Dedifferentiated amniotic fluid mesenchymal stem cell (primary cell): ENCODE results near the gene MLLT6.

ENCODE experiments used
- DNase-seq: peaks from one replicate; pipeline ENCODE4 v3.0.0-alpha.2; 2016; ENCODE audit errors: extremely low spot score

MLLT6 gene

DNA sequence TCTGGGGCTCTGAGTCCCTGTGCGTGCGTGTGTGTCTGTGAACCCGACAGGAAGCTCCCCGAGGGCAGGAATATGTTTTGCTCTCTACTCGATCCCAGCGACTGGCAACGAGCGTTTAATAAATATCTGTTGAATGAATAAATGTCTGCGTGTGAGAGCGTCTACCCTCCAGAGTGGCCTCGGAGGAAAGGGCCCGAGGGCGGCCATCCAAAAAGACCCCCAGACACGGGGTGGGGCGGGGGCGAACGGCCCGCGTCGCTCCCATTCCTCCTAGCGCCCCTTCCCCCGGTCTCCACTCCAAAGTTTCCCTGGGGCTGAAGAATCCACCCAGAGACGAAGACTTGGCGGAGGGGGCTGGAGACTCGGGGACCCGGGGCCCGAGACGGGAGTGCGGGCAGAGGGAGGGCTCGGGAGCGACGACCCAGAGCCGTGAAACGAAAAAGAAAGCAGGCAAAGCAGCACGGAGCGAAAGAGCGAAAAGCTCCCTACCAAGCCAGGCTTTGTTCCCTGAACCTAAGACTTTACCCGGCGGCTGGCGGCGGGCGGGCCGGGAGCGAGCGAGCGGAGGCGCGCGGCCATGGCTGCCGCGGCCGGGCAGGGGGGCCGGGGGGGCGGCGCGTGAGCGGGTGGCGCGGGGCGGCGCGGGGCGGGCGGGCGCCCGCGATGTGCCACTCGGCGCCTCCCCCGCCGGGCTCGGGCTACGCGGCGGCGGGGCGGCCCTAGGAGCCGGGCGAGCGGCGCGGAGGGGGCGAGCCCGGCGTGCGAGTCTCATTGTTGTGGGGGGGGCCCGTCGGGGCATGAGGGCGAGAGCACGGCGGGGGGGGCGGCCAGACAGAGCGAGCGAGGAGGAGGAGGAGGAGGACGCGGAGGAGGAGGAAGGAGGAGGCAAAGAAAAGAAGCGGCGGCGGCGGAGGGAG, at the start of gene MLLT6:
TSS of gene MLLT6 (plus strand) at position 668 of the 917 bp plus-strand sequence. CDS start 360 bp downstream, outside the sequence.
- peak; percentile 58 for DNase-seq

DNA sequence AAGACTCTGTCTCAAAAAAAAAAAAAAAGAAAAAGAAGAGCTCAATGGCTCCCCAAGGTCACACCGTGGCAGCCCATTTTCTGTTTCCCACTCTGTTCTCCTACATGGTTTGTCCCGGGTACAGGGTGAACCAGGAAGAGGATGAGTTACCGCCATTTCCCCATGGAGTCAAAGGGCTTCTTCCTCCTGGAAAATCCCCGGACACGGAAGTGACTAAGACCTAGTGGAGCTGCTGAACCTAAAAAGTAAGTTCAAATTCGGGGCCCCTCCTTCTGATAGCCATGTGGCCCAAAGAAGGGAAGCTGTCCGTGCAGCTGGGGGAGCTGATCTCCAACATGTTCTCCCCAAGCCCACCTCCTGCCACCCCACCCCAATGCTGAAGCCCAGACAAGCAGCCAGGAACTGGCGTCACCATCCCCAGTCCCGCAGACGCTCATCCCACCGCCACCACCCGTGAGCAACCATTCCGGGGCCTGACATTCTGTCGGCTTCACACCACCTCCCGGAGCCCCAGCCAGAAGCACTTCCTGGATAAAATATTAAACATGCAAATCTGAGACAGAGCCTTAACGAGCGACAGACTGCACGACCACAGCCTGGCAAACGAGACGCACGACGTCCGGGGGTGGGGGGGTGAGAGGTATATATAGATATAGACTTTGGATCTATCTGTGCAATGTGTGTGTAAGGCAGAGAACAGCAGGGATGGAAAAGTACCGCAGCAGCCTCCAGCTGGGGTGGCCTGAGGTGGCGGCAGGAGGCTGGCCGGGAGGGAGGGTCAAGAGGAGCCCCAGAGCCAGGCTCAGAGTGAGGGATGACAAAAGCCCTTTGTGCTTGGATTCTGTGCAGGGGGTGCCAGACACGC, 47.9 kb upstream of the MLLT6 start:
- DNase-seq, result no peak

DNA sequence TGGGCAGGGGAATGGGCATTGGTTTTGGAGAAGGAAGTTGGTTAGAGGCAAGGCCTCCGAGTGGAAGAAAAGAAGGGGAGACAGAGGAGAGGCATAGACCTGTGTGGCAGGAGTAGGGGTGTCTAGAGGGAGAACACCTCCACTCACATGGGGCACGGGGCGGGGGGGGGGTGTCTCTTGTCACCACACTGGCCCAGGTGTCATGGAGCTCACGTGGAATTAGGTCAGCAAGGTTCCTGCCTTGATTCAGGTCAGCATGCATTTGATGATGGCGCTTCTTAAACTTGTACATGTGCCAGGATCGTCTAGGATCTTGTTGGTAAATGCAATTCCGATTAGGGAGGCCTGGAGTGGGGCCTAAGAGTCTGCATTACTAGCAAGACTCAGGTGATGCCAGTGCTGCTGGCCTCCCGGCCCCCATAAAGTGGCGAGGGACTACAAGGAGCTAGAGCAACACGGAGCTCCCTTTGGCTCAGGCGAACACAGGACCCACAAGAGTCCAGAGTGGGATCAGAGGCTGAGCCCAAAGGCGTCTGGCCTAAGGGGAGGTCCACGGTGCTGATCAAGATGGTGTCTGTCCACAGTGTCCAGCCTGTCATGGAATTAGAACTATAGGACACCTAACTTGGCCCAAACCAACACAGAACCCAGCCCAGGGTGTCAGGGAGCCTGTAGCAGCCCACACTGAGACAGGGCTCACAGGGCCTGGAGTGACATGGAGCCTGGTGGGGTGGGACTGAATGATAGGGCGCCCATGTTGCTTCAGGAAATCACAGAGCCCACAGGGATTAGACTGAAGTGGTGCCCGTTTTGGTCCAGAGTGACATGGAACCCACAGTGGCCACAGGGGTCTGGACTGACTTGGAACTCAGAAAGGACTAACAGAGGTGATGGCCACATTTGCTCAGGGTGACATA, 47.0 kb upstream of the MLLT6 start:
- DNase-seq, result no peak

DNA sequence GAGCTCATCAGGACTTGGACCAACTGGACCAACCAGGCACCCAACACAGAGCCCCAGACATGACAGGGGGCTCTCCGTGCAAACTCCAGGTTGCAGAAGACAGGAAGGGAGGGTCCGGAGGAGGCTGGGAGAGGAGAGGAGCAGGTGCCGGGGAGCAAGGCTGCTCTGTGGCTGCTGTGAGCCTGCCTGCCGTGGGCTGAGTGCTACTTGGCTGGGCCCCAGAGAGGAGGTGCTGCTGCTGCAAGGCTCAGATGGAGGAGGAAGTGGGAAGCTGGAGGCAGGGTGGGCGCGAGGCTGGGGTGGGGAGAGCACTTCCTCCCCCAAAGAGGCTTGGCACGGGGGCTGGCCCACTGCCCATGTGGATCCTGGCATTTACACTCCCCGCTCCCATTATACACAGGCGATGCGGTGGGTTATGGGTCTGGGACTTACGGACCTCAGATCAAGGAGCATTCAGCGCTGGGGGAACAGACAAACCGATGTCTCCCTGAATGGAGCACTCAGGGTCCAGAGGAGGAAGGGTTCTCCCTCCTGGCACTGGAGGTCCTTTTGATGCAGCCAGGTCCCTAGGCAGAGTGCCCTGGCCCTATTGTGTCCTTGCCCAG, 46.2 kb upstream of the MLLT6 start:
- DNase-seq, result no peak

DNA sequence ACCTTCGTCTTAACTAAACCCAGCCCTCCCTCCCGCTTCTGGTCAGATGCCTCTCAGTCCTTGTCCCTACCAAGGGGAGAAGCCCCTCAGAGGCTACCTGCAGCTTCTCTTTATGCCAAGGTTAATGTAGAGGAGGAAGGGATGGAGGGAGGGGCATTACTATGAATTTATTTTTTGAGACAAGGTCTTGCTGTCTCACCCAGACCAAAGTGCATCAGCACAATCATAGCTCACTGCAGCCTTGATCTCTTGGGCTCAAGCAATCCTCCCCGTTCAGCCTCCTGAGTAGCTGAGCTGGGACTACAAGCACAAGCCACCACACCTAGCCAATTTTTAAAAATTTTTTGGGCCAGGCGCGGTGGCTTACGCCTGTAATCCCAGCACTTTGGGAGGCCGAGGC, 45.7 kb upstream of the MLLT6 start:
- DNase-seq, result no peak

DNA sequence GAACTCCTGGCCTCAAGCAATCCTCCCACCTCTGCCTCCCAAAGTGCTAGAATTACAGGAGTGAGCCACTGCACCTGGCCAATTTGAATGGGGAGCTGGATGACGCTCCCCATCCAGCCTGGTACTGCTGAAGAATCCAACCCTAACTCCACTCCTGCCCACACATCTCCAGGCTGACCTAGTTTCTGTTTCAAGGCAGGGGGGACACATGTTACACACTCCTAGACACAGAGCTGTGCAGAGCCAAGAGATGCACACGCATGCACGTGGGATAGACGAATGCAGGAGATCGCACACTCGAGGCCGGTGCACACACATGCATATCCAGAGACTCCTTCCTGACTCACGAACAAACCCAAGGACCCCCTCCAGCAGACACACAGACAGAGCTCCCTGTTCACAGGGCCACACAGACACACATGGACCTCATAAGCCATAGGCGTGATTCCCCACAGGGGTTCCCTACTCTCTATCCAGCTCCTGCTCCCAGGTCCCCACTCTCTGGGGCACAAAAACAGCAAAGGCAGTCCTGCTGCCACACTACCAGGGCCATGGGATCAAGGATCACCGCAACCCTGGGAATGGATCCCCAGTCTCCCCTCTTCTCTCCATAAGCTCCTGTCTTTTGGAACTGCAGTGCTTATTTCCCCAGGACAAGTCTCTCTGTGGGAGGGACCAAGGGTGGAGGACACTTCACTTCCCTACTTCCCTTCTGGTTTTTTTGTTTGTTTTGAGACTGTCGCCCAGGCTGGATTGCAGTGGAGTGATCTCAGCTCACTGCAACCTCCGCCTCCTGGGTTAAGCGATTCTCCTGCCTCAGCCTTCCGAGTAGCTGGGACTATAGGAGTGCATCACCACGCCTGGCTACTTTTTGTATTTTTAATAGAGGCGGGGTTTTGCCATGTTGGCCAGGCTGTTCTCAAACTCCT, 44.7 kb upstream of the MLLT6 start:
- DNase-seq, result no peak

DNA sequence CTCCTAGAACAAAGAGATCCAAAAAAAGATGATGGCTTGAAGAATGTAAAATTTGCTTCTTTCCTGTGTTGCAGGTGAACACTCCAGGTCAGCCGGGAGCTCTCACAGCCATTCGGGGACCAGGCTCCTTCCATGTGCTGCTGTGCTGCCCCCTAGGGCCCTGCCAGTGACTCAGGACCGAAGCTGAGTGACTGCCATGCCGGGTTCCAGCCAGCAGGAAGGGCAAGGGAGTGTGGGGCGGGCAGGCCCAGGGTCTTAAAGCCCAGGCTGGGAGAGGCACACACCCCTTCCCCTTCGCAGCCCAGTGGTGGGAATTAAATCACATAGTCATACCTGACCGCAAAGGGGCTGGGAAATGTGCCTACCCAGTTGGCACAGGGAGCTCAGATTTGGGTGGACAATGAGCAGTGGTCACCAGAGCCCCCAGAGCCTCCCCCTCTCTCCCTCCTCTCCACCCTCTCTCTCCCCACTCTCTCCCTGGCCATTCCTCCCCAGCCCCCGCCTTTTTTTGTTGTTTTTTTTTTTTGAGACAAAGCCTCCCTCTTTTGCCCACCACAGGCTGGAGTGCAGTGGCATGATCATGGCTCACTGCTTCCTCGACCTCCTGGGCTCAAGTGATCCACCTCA, 41.8 kb upstream of the MLLT6 start:
- no peak for DNase-seq

DNA sequence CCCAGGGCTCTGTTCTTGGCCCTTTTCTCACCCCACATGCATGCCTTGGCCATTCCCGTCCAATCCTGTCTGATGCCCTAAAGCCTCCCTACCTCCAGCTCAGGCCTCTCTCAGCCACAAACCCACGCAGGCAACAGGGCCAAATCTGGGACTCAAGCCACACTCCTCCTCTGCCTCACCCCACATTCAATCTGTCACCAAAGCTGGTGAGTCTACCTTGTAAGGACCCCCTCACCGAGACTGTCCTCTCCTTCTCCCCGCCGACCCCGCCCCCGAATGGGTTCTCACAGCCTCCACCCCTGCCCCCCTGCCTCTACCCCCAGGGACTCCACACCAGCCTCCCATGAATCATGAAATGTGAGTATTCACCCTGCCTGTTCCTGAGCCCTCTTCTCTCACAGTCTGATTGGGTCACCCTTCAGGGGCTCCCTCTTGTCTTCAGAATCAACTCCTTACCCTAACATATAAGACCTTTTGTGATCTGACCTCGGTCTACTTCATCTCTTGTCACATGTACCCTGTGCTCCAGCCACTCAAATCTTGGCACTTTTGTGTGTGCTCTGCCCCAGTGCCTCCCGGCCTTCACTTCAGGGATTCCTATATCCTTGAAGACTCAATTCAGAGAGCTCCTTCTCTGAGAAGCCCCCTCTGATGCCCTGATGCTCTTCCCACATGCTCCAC, 41.0 kb upstream of the MLLT6 start:
- no peak for DNase-seq

DNA sequence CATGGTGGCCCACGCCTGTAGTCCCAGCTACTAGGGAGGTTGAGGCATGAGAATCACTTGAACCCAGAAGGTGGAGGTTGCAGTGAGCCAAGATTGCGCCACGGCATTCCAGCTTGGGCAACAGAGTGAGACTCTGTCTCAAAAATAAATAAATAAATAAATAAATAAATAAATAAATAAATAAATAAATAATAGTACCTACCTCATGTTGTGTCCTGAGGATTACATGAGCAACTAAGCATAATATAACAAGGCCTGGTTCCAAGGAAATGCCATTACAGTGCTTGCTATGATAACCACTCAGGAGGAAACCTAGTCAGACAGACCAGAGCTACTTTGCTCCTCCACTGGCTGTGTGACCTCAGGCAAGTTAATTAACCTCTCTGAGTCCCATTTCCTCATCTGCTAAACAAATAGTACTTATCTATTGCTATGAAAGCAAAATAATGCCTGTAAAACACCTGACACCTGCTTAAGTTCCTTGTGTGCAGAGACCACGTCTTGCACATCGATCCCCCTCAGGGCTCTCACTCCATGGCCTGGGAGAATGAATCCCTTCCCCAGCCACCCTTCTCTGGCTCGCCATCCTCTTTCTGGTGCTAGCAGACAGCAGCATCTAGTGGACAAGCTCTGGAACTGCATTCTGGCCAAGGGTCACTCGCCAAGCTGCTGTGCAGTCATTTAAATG, 37.8 kb upstream of the MLLT6 start:
- DNase-seq, result peak; percentile 58

DNA sequence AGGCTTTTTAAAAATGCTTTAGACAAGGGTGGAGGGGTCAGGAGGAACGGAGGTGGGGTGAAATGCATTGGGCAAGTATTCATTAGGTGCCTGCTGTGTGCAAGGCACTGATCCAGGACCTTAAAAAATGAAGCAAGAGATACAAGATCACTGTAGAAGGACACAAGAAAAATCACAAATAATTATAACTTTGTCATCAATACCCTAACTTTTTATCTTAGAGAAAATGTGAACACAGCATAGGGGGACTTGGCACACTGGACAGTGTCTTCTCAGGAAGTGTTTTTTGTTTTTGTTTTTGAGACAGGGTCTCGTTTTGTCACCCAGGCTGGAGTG, 37.3 kb upstream of the MLLT6 start:
- DNase-seq, result no peak

DNA sequence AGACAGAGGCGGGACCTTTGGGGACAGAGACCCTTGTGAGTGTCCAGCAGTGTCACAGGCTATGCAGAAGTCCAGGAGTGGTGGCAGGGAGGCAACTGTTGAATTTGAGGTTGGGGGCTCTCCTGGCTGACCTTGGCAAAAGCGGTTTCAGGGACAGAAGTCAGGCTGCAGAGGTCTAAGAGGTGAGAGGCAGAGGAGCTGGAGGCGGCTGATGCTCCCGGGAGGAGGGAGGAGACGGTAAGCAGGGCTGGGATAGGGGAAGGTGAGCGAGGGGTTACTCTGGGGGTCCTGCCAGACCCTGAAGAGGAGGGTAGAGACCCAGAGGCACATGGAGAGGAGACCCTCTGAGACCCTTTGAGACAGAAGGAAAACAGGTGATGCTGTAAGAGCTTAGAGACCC, 35.6 kb upstream of the MLLT6 start:
- DNase-seq, result no peak

DNA sequence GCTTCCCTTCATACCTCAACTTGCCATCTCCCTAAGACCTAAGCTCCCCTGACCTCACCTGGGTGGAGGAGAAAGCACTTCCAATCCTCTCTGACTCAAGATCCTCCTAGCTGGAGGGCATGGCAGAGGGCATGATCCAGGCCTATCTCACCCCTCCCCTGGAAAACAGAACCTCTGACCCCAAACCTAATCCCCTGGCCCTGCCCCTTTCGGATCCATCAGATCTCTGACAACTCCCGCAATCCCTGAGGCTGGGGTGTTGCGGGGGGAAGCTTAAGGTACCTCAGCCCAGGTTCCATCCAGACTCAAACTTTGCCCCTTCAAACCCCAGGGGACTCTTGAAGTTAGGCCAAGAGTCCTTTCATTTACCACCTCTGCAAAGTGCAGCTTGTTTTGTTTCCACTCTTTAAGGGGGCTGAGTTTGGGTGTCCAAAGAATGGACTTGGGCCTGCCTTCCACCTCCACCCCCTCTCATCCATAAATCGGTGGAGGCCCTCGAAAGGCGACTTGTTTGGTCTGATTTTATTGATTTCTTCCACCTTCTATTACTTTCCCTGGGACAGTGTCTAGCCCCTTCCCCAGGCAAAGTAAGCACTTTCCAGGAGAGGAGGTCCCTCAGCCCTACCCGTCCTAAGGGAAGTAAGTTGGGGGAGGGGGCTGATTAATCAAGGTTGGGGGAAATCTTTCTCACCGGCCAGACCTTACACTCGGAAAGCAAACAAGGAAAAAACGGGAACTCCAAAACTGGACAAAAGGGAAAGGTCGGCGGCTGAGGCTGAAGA, 32.9 kb upstream of the MLLT6 start:
- no peak for DNase-seq

DNA sequence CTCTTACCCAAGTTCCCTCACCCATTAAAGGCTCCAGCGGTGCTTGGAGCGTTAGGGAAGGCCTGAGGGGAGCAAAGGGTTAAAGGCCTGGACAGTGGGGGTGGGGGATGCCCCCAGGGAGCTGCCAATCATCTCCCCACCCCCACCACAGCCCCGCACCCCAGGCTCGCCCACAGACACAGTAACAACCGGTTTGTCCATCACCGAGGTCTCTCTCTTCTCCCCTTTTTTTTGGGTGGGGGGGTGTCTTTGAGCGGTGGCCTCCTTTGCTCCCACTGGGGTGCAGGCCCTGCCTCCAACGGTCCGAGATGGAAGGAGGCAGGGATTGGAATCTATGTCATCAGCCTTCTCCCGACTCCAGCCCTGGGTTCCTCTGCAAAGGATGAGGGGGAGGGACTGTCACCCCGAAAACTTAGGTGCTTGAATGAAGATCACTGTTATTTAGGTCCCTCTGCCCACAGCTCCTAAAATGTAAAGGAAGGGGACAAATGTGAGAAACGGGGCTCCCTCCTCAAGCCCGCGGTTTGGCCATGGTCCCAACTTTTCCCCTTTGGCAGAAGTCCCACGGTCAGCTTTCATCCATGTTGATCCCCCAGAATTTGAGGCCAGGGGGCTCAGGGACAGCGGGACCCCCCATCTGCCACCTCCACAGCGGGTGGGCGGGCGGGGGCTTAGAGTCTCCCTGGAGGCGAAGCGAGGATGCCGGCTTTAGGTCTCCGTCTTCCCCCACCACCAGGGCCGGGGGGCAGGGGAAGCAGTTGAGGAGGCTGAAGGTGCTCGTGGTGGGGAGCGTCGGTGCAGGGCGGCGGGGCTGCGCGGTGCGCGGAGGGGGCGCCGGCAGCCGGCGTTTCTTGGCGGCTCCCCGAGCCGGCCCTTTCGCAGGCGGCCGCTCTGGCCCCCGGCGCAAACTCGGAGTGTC, 32.0 kb upstream of the MLLT6 start:
- DNase-seq, result no peak

DNA sequence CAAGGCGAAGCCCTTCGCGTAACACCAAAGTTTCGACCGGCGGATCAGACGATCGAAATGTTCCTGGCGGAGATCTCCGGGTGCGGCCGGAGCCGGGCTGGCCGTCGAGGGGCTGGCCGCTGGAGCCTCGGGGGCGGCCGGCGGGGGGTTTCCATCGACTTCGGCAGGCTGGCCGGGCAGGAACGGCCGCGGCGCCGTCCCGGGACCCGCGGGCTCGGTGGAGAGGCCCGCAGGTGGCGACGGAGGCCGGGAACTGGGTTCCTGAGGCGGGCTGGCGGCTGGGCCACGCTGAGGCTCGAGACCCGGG, 31.4 kb upstream of the MLLT6 start:
- no peak for DNase-seq

DNA sequence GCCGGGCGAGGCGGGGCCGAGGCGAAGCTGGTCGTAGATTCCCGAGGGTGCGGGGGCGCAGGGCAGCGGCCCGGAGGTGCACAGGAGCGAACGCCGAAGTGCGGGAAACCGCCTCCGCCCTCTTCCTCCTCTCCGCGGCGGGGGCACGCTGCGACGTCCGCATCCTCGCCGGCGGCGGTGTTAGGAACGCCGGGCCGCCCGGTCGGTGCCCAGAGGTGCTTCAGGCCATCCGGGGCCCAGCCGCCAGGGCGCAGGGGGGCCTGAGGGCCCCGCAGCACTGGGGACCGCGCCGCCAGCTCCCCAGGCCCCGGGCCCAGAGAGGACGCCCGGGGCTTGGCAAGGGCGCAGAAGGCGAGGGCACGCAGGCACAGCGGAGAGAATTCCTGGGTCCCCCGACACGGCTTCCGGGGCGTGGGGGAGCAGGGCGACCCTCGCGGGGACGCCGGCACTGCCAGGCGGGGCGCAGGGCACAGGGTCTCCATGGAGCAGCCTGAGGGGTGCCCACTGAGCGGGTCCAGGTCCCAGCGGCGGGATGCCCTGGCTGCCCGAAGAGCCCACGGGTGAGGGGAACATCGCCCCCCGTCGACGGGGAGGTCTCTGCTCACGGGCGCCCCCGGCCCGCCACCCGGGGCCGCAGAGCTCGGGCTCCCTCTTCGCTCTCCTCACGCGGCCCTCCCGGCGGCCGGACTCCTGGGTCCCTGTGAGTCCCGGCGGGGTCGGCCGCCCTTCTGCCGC, 30.9 kb upstream of the MLLT6 start:
- no peak for DNase-seq
